NCI-H2081 treated with DMSO at 0.1 percent for 48 hours (cell line): Measurements from ENCODE around the gene MTA2.
"Not testable (repeated sequence)": the region's sequence is repeated elsewhere in the genome, so short reads cannot be mapped to it uniquely, and the experiment has no call there.

Source experiments
- DNase-seq: peaks from one replicate; lab custom pipeline; 2025; lab: John Stamatoyannopoulos, UW

The MTA2 gene

DNA sequence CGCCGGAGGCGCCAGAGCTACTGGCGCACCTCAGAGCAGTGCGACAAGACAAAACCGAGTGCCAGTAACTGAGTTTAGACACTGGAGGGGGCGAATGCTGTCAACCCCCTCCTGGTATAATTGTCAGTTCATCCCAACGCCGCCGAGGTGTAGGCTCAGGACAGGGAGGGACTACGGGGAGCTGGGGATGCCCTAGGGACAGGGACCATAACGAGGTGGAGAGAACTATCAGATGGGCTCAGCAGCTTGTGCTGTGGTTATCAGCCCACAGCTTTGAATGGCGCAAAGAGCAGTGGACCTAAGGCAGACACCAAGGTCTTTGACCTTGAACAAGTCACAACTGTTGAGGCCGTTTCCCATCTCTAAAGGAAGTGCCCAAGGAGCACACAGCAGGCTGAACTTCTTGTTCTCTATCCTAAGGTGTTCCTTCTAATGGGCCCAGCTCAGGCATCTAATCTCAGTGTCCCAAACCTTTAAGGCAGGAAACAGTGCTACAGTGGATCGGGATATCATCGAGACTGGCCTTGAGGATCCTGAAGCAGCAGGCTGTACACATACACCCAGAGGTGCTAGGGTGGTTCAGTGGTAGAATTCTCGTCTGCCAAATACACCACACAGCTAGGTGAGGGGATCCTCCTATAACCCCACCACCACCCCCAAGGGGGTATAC lies 9.4 kb downstream of the MTA2 start:
- DNase-seq: no peak

DNA sequence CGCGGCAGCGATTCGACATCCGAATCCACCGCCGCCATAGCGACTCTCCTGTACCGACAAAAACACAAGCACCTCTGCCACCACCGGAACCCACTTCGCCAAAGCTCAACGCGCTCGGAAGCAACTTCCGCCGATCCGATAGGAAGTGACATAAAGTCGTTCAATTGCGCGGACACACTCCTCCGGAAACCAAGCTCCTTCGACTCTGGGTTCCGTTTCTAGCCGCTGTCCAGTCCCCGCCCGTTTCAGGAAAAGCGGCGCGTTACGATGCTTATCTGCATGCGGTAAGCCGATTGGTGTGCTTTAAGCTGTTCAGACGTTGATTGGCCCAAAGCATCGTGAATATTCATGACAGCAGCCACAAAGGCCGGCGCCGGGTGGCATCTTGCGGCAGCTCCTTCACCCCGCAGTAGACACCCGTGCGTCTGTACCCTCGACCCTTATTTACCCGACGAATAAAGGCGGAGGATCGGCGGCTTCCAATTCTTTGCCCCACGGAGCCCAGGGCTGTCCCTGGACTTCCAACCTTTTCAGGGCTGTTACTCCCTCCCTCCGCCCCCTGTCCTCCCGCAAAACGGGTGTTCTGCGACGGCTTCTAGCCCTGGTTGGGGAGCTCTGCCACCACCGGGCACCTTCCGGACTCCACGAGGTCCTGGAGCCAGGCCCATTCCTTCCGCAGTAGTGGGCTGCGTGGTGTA lies 10.1 kb downstream of the MTA2 start, which contains the start of gene TUT1:
Gene TUT1, minus strand, starts transcription at position 76 of the 698 bp plus-strand sequence. Its CDS starts 38 bp downstream, at position 38.
- peak; percentile 98 for DNase-seq

DNA sequence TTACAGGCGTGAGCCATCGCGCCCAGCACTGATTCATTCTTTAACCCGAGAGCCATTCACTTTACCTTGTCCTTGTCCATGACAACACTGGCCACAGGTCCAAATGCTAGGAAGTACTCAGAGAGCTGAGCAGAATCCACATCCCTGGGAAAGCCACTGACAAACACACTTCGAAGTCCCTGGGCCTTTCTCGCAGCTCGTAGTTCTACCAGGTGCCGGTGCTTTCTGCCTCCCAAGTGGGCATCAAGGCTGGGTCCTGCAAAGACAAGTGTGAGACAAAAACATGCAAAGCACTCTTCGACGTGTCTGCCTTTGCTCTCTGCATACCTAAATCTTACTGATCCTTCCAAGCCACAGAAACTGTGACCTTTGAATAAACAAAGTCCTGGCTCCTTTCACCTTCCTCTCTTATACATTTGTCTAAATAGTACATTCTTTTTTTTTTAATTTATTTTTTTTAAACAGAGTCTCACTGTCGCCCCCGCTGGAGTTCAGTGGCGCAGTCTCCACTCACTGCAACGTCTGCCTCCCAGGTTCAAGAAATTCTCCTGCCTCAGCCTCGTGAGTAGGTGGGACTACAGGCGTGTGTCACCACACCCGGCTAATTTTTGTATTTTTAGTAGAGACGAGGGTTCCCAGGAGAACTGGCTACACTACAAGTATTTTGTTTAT lies 12.6 kb downstream of the MTA2 start:
- DNase-seq: no peak

DNA sequence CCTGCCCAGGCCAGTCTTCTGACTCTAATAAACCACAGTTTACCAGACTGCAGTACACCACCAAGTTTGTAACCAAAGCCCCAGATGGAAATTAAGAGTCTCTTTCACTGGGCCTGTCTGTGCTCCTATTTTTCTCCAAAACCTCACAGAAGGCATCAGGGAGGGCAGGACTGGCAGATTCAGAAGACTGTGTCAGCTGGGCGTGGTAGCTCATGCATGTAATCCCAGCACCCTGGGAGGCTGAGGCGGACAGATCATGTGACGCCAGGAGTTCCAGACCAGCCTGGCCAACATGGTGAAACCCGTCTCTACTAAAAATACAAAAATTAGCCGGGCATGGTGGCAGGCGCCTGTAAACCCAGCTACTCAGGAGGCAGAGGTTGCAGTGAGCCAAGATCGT lies 16.3 kb downstream of the MTA2 start:
- not testable (repeated sequence) for DNase-seq

DNA sequence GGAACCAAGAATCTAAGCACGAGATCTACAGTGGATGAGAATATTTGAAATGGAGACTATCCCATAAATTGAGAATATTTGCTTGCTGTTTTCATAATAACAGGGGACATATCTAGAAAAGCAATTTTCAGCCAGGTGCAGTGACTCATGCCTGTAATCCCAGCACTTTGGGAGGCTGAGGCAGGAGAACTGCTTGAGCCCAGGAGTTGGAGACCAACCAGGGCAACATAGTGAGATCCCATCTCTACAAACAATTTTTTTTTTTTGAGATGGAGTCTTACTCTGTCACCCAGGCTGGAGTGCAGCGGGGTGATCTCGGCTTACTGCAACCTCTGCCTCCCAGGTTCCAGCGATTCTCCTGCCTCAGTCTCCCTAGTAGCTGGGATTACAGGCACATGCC lies 19.9 kb downstream of the MTA2 start:
- DNase-seq: not testable (repeated sequence)

DNA sequence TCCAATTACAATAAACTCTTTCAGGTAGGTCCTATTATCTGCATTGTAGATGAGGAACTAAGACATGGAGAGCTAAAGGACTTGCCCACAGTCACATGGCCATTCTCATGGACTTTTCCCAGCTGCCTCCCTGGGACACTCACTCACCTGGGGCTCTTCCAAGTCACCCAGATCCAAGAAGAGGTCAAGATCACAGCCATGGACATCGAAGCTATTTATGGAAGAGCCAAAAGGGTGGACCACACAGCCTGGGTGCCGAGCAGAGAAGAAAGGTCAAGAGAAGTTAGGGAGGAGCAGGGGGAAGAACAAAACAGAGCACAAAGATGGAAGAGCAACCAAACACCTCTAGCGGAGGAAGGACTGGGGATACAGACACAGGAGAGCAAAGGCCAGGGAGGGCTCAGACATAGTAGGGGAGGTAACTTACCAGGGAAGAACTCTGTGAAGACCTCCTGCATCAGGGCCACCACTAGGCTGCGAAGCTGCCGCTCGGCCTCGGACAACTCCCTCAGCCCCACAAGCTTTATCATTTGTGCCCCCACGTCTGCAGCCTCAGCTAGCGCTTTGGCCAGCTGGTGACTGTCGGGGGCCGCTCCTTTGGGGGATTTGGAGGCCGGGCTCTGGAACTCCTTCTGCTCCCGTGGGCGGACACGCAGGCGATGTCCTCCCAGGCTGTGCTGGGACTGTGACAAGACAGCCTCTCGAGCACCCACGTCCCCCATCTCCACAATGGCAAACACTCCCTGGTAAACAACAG lies 20.5 kb downstream of the MTA2 start:
- DNase-seq: no peak

DNA sequence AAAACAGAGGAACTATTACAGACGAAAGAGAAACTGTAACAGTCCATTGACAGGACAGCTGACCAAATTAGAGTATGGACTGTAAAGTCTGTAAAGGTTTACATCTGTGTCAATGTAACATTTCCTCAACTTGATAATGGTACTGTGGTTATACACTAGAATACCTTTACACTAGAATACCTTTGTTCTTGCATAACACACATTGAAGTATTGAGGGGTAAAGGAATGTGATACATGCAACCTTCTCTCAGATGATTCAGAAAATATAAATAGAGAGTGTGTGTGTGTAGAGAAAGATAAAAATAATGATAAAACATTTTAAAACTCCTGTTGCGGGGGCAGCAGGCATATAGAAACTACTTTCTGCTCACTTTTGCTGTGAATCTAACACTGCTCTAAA lies 22.4 kb downstream of the MTA2 start:
- DNase-seq: no peak

DNA sequence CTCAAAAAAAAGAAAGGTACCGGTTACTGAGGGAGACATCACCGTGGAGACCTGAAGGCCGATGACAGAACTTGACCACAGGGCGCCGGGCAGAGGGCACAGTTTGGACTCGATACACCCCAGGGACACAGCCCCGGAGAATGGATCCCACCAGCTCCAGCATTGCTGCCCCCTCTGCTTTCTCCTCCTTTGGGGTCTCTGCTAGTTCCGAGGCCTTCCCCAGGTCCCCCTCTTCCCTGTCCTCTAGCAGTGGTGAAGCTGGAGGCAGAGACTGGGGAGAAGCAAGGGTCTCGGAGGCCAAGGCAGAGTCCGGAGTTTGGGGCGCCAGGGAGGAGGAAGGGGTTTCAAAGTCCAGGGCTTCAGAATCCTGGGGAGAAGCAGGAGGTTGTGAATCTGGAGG lies 23.1 kb downstream of the MTA2 start:
- no peak for DNase-seq

DNA sequence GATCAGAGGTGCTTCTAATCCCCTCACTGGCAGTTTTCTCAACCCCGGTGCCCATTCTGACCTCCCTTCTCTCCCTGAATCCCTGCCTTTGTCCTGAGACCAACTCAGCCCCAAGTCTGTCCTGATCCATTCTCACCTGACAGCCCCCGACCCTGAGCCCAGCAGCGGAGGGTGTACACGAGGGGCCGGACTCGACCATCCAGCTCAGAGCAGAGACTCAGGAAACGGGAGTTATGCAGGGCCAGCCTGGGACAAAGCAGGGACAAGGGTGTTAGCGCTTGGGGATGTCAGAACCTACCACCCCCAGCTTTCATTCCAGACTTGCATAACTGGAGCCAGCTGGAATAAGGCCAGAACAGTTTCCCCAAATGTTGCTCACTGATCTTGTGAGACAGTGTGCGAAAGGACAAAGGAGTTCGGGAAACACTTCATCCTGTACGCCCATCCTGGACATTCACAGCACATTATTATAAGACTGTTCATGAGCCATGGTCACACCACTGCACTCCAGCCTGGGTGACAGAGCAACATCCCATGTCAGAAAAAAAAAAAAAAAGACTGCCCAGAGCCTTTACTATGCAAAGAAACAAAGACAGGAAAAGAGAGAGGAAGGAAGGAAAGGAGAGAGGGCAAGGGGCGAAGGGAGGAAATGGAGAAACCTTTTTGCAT lies 24.5 kb downstream of the MTA2 start:
- DNase-seq: no peak

DNA sequence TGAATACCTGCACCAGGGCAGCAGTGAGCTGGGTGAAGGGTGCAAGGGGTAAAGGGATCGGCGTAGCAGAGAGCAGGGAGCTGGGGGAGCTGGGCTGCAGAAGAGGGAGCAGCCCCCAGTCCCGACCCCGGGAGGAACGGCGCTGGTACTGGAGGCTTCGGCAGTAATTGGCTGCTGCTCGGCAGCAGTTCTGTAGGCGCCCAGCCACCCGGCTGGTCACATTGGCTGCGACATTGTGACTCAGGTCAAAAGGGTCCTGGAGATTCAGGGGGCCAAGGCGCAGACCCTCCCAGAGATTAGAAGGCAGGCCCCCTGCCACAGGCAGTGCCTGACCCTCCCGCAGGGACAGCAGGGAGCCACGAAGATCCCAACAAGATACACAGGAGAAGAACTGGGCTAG lies 25.8 kb downstream of the MTA2 start:
- DNase-seq: no peak

DNA sequence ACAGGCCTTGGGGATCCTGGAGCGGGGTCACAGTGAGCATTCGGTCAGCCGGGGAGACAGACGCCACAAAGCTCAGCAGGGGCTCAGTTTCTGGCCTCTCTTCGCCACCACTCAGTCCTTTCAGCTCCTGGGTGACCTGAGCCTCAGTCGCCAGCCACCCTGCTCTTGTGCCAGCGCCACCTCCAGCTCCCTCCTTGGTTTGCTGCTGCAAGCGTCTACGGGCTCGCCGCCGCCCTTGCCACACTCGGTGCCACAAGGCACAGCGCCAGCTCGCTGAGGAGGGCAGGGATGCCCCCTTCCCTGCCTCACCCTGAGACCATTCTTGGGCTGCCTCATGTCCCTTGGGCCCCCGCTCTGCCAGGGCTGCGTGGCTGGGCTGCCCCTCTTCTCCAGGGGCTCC lies 26.5 kb downstream of the MTA2 start:
- no peak for DNase-seq

DNA sequence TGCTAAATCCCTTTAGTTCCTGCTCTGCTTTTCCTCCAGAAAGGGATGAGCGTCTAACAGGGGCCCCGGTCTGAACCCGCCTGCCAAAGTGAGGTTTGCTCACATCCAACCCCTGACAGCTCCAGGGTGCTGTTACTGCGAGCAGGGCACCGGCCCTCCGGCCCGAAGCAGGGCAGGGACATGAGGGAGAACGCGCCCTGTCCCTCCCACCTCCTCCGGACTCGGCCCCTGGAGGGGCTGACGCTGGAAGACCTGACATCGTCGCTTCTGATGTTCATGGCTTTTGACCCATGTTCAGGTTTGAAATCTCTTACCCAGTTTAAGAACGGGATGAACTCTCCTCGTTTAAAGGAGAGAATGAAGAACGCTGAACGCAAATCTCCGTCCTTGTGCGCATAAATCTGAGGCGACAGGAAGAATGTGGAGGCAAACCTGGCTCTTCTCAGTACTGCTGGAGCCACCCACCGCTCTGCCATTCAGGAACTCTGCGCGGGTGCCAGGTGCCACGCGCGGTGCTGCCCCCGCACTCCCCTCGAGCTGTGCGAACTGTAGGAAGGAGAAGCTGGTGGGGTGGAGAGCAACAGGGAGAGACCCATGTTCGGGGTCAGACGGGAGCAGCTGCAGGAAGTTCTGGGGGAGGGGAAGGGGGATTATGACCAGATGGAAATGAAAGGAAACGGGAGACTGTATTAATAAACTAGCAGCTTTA lies 27.1 kb downstream of the MTA2 start:
- no peak for DNase-seq

DNA sequence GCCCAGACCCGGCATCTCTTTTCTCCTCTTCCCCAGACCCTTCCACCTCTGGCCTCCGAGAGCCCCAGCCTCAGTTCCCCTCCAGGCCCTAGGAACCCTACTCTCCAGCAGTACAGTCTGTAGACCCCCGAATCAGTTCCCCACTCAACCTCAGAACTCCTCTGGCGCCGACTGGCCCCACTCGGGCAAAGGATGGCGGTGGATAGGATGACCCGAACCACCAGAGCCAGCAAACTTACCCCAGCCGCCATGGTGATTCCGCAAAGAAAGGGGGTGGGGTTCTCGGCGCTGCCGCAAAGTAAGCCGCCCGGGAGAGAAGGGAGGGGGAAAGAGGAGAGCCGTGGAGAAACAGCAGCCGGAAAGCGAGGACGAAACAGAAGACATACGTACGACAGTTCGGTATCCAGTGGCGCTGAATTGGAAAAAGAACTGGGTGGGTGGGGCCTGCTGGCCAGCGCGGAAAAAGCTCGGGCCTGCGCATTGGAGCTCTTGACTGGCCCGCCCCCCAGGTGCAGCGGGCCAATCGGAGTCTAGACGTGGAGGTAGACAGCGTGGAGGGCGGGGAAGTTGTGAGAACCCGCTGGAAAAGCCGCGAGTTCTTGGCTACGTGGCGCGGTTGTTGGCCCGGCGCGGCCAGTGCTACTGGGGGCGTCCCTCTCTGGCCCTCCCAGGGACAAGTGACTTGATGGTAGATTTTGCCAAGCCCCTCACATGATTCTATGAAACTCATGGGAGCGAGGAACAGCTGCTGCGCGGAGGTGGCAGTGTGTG lies 27.9 kb downstream of the MTA2 start, which contains the start of gene EEF1G:
Gene EEF1G, minus strand, starts transcription at position 300 of the 771 bp plus-strand sequence. Its CDS starts 49 bp downstream, at position 251.
- DNase-seq: peak; percentile 97

DNA sequence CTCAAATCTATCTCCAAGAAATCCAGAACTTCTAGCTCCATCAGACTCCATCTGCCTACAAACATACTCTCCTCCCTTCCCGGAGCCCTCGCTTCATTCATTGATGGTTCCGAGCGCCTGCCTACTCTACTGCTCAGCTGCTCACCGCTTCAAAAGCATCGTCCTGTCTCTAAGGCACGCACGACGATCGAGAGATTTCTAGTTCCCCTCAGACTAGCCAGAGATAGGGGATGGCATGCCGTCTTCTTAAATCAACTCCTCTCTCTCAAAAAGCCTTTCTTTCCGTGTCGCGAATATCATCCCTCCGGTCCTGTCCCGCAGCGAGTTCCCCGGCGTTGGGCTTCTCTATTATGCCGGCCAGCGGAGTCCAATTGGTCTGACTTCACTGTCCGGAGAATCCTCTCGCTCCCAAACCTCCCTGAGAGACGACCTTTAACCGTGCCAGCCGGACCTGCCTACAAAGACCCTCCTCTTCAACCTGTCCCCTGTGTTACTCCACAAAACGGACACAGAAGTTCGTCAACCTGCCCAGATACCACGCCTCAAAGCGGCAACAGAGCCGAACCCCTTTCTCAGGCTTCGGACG lies 28.6 kb downstream of the MTA2 start:
- no peak for DNase-seq

DNA sequence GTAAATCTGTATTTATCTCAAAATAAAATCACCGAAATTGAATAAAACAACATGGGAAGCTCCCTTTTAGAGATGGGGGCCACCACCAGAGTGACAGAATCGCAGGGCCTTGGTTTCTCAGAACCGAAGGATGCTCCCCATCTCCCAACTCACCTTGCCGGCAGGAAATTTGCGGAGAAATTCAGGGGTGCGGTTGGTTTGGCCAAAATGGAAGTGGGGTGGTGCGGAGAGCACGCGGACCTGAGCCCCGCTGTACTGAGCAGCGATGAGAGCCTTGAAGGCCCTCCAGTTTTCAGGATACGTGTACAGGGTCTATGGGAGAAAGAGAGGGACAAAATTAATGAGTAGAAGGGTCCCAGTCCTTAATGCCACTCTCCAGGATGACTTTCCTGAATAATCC lies 29.2 kb downstream of the MTA2 start:
- no peak for DNase-seq

DNA sequence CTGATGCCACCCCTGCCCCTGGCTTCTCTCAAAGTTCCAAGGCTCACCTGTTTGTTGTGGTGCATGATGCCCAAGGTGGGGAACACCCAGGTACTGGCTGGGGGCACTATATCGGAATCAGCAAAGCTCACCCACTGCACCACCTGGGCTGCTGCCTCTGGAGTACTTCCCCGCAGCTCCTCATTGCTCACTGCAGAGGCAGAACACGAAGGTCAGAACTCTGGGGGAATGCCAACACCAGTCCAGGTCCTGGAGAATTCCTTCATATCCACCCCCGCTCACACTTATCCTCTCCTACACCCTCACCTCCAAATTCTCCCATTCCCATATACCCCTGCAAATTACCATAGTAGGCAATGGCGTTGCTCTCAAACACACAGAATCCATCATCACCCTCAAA lies 30.2 kb downstream of the MTA2 start:
- DNase-seq: not testable (repeated sequence)

DNA sequence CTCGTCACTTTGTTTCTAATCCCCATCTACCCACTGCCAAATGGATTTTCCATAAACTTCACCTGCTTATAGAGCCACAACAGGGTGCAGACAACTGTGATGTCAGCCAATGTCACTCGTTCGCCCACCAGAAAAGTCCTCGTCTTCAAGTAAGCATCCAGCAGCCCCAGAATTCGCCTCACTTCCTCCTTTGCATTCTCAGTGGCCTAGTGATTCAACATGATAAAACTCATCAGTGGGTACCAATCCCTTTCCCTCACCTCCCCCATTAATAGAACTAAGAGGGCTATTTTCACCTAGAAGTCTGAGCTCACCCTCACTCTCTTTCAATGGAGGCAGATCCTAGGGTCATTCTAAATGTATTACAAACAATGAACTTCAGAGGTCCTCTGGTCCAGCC lies 30.8 kb downstream of the MTA2 start:
- not testable (repeated sequence) for DNase-seq

DNA sequence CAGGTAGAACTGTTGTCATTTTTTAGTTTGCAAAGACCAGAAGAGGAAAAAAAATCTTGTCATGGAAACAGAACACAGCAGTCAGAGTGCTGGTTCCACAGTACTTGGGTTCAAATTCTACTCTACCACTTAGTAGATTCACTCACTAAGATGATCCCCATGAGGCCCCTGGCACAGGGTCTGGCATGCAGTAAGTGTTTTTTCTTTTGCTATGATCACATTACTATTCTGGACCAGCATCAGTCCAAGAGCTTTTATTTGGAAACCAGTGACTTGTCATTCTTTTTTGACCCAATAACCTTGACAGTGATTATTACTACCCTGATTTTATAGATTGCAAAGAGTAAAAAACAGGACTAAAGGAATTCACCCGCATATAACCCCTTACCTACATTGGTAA lies 32.1 kb downstream of the MTA2 start:
- DNase-seq: no peak

DNA sequence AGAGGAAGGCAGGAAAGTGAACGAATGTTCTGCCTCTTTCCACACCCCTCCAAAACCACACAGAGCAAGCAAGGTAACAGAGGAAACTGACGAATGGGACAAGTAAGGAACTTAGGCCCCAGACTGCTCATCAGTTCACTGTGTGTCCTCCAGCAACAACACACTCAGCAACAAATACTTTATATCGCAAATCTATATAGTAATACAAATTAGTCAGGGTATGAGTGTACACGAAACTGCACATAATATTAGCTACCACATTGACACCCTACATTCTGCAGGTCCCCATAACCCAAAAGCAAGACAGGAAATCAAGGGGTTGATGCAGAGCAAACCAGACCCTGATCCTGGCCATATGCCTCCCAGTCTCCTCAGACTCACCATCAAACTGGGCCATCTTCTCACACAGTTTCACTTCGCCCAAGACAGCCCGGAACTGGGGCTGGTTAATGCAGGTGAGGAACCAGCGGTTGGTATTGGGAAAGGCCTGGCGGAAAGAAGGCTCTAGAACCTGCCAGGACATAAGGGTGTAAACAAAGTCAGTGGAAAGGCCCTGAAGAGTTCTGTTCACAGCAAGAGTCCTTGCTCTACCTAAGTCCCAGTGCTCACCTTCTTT lies 34.5 kb downstream of the MTA2 start:
- no peak for DNase-seq
